K562 (cell line): ENCODE results near the gene STMN3. TPM values are rescaled to one million over a fixed set of nuclear protein-coding genes. Genes with fewer than 3 reads are reported as not detected.

Experiments used
- ATAC-seq: fragments of 200-7000 bp; cut with Tn5 transposase; 3 replicates; pipeline ENCODE4 v1.9.1; 2020; ENCODE audit warnings: moderate library complexity
- BruUV-seq: library from RNA; stranded (reverse); fragments of 400-500 nt; replicated peaks from 2 replicates; lab custom pipeline; 2021; lab: Mats Ljungman, UMichigan
- CTCF ChIA-PET: fragments of 300-600 bp; formaldehyde crosslinking; extraction: SDS; loops from one replicate; lab custom pipeline; 2021; ENCODE audit warnings: low intra/inter-chr PET ratio; lab: Yijun Ruan, JAX
- POLR2A ChIA-PET: fragments of 300-600, 350-650 bp; sonication (Branson Sonifier 250); formaldehyde crosslinking; extraction: SDS; loops from one replicate; lab custom pipeline; 2021; ENCODE audit warnings: antibody characterized with exemption, inconsistent platforms; lab: Yijun Ruan, JAX
- DNase-seq, 4 experiments: peaks; one replicate each; pipeline versions ENCODE4 v3.0.0 to v3.0.0-alpha.2; 2011 to 2018; ENCODE audit warnings: low spot score in 3 of 4, mixed read lengths in 3 of 4; ENCODE audit errors: extremely low read depth in 1 of 4
- FAIRE-seq: peaks from 2 replicates; lab custom pipeline; 2011; peaks lifted over from hg19 to GRCh38; lab: Jason Lieb, UNC
- H2AFZ ChIP-seq: 2 replicates; pipeline ENCODE4 v1.6.0; 2011; ENCODE audit warnings: low read depth, low read length, control low read depth, inconsistent platforms
- H3K27ac ChIP-seq: fragments of 200-600 bp; 3 replicates; pipeline ENCODE4 v1.8.0; 2011; ENCODE audit warnings: low read depth, mild to moderate bottlenecking, control low read depth, inconsistent platforms, low read length, moderate library complexity, mixed read lengths; ENCODE audit errors: extremely low read depth
- H3K27me3 ChIP-seq, 2 experiments: fragments of 300-600 bp in 1 of 2; 2 replicates in 1 of 2; 3 replicates in 1 of 2; pipeline versions ENCODE4 v1.6.0 to v1.8.0; 2011; ENCODE audit warnings: inconsistent platforms in 2 of 2, low read length in 2 of 2, mild to moderate bottlenecking in 1 of 2, mixed read lengths in 1 of 2, moderate library complexity in 1 of 2; ENCODE audit not compliant: control insufficient read depth in 2 of 2, insufficient read depth in 2 of 2
- H3K36me3 ChIP-seq: fragments of 300-600 bp; 3 replicates; pipeline ENCODE4 v1.8.0; 2011; ENCODE audit warnings: mild to moderate bottlenecking, low read length, inconsistent platforms; ENCODE audit not compliant: control insufficient read depth, insufficient read depth
- H3K4me1 ChIP-seq, 2 experiments: fragments of 200-600 bp in 1 of 2; replicated peaks in 1 of 2; 2 replicates in 1 of 2; 3 replicates in 1 of 2; pipeline versions ENCODE4 v1.5.1 to v1.8.0; 2011; ENCODE audit warnings: inconsistent platforms in 2 of 2, low read length in 2 of 2, mild to moderate bottlenecking in 1 of 2, mixed read lengths in 1 of 2, moderate library complexity in 1 of 2; ENCODE audit not compliant: control insufficient read depth in 2 of 2, insufficient read depth in 2 of 2
- H3K4me2 ChIP-seq: 2 replicates; pipeline ENCODE4 v1.6.1; 2011; ENCODE audit warnings: low read length, control low read depth, inconsistent platforms, mixed read lengths; ENCODE audit not compliant: insufficient read depth
- H3K4me3 ChIP-seq: fragments of 200-600 bp; sonication (generic), shearing (Covaris generic); 2 replicates; pipeline ENCODE4 v1.5.1; 2016; ENCODE audit warnings: control low read depth, inconsistent platforms
- H3K79me2 ChIP-seq: fragments of 200-600 bp; 3 replicates; pipeline ENCODE4 v1.8.0; 2011; ENCODE audit warnings: low read length, inconsistent platforms; ENCODE audit not compliant: control insufficient read depth, insufficient read depth
- H3K9ac ChIP-seq, 2 experiments: 2 replicates each; pipeline versions ENCODE4 v1.6.0 to v1.6.1; 2011; ENCODE audit warnings: low read depth in 2 of 2, low read length in 2 of 2, control low read depth in 1 of 2, inconsistent platforms in 1 of 2, mild to moderate bottlenecking in 1 of 2, mixed read lengths in 1 of 2; ENCODE audit not compliant: insufficient read depth in 1 of 2
- H3K9me1 ChIP-seq: one replicate; pipeline ENCODE4 v1.6.0; 2011; ENCODE audit warnings: inconsistent platforms, mild to moderate bottlenecking, low read length, moderate library complexity; ENCODE audit not compliant: control insufficient read depth, insufficient read depth
- H3K9me3 ChIP-seq: replicated peaks from 2 replicates; pipeline ENCODE4 v1.5.1; 2011; ENCODE audit warnings: low read depth, low read length, inconsistent platforms; ENCODE audit not compliant: control insufficient read depth, insufficient read depth
- H4K20me1 ChIP-seq: replicated peaks from 2 replicates; pipeline ENCODE4 v1.6.1; 2011; ENCODE audit warnings: low read length, inconsistent platforms, mixed read lengths; ENCODE audit not compliant: control insufficient read depth, insufficient read depth
- CHD2 ChIP-seq: IDR thresholded peaks from 2 replicates; pipeline ENCODE4 v1.6.1; 2011; ENCODE audit warnings: low read depth, low read length
- DNMT1 ChIP-seq: fragments of 450-650 bp; IDR thresholded peaks from 2 replicates; pipeline ENCODE4 v1.6.1; 2016; ENCODE audit warnings: antibody characterized with exemption, mild to moderate bottlenecking
- E2F4 ChIP-seq: sonication (generic); formaldehyde crosslinking; IDR thresholded peaks from 2 replicates; pipeline ENCODE4 v1.8.0; 2022; ENCODE audit warnings: mild to moderate bottlenecking, low read depth, missing genetic modification reagents
- ELF2 ChIP-seq: fragments of 250-450 bp; sonication (Bioruptor Pico); IDR thresholded peaks from 2 replicates; pipeline ENCODE4 v1.5.0; 2021; ENCODE audit warnings: mild to moderate bottlenecking
- ESRRB ChIP-seq: fragments of 250-450 bp; sonication (Bioruptor Pico); IDR thresholded peaks from 2 replicates; pipeline ENCODE4 v1.5.0; 2020; ENCODE audit warnings: mild to moderate bottlenecking, moderate library complexity, borderline replicate concordance
- GABPB1 ChIP-seq: sonication (generic); formaldehyde crosslinking; IDR thresholded peaks from 2 replicates; pipeline ENCODE4 v1.8.0; 2022; ENCODE audit warnings: mild to moderate bottlenecking, missing genetic modification reagents
- GATAD2A ChIP-seq: fragments of 450-650 bp; IDR thresholded peaks from 2 replicates; pipeline ENCODE4 v1.6.1; 2017
- GTF2A2 ChIP-seq: IDR thresholded peaks from 2 replicates; pipeline ENCODE4 v1.6.1; 2016; ENCODE audit warnings: mild to moderate bottlenecking, missing genetic modification characterization, missing compliant biosample characterization
- KLF10 ChIP-seq: fragments of 250-450 bp; sonication (Bioruptor Pico); IDR thresholded peaks from 2 replicates; pipeline ENCODE4 v1.6.1; 2021; ENCODE audit warnings: matching md5 sums
- MECOM ChIP-seq: fragments of 250-450 bp; sonication (Bioruptor Pico); IDR thresholded peaks from 2 replicates; pipeline ENCODE4 v1.8.0; 2022; ENCODE audit warnings: inconsistent platforms
- PTTG1 ChIP-seq: fragments of 450-650 bp; IDR thresholded peaks from 2 replicates; pipeline ENCODE4 v1.6.1; 2016; ENCODE audit warnings: low read depth, mild to moderate bottlenecking, missing genetic modification characterization, missing compliant biosample characterization
- RAD21 ChIP-seq, 2 experiments: fragments of 250-450 bp in 1 of 2; fragments of 450-650 bp in 1 of 2; sonication (Bioruptor Pico) in 1 of 2; formaldehyde crosslinking in 1 of 2; IDR thresholded peaks in 1 of 2; conservative IDR thresholded peaks in 1 of 2; 2 replicates each; pipeline versions ENCODE4 v1.4.0 to v1.8.0; 2020 to 2022; ENCODE audit warnings: mild to moderate bottlenecking in 2 of 2, moderate library complexity in 1 of 2
- TRIM24 ChIP-seq, 2 experiments: fragments of 450-650 bp; IDR thresholded peaks; 2 replicates each; pipeline ENCODE4 v1.6.1; 2016
- ZNF277 ChIP-seq: fragments of 250-450 bp; sonication (Bioruptor Pico); IDR thresholded peaks from 2 replicates; pipeline ENCODE4 v1.8.0; 2022; ENCODE audit warnings: inconsistent platforms, mild to moderate bottlenecking, moderate library complexity, borderline replicate concordance
- ZNF449 ChIP-seq: fragments of 250-450 bp; sonication (Bioruptor Pico); IDR thresholded peaks from 2 replicates; pipeline ENCODE4 v1.8.0; 2022; ENCODE audit warnings: moderate library complexity, mild to moderate bottlenecking, inconsistent platforms
- whole genome bisulfite sequencing: fragments of 100-300 bp; shearing (Covaris generic); methylation state at CpG from one replicate; pipeline ENCODE4 v1.1.6; 2016; ENCODE audit warnings: low coverage, mixed read lengths; ENCODE audit not compliant: insufficient coverage; ENCODE audit errors: missing lambda C conversion rate; 5-methylcytosine and 5-hydroxymethylcytosine counted together
- in situ Hi-C: fragments of 300-500 bp; cut with MboI; formaldehyde crosslinking; loops from 4 replicates; pipeline ENCODE4 v1.15.0; 2018; ENCODE audit warnings: inconsistent platforms, mixed read lengths
- intact Hi-C: fragments of 100-400 bp; cut with micrococcal nuclease; formaldehyde crosslinking; loops from 2 replicates; pipeline ENCODE4 v1.14.2; 2022
- polyA plus RNA-seq, 8 experiments: library from polyadenylated mRNA; depleted of rRNA in 4 of 8; stranded (reverse) in 5 of 8; unstranded in 3 of 8; fragments of >200 nt; fragmentation: Nextera tagmentation in 2 of 8; fragmentation: Illumina TruSeq in 1 of 8; extraction: Ambion mirVana in 2 of 8; extraction: Trizol in 1 of 8; gene quantifications; 2 replicates each; pipeline versions ENCODE4 v1.2.1 to v1.2.3, GENCODE V29; 2011 to 2014; ENCODE audit warnings: inconsistent platforms in 1 of 8, missing spikeins in 1 of 8
- total RNA-seq, 7 experiments: library from RNA; depleted of rRNA in 6 of 7; stranded (reverse); fragments of >200 nt in 6 of 7; fragmentation: Illumina TruSeq in 2 of 7; extraction: Trizol in 2 of 7; gene quantifications; 2 replicates each; pipeline versions ENCODE4 v1.2.1 to v1.2.3, GENCODE V29; 2011 to 2021; ENCODE audit warnings: low replicate concordance in 1 of 7
- TF ChIP-seq, protein P1 (sequence below), 2 experiments: fragments of 450-650 bp; conservative IDR thresholded peaks; 2 replicates each; pipeline ENCODE4 v1.6.1; 2017; ENCODE audit warnings: mild to moderate bottlenecking in 2 of 2, moderate library complexity in 2 of 2

The STMN3 gene
- total and polyA plus RNA-seq, 9 of the 15 experiments (the other 6 are each of a cell fraction or from before 2014, with no cell fraction given), result 0.70 to 65.6 (median 29.4) TPM

DNA sequence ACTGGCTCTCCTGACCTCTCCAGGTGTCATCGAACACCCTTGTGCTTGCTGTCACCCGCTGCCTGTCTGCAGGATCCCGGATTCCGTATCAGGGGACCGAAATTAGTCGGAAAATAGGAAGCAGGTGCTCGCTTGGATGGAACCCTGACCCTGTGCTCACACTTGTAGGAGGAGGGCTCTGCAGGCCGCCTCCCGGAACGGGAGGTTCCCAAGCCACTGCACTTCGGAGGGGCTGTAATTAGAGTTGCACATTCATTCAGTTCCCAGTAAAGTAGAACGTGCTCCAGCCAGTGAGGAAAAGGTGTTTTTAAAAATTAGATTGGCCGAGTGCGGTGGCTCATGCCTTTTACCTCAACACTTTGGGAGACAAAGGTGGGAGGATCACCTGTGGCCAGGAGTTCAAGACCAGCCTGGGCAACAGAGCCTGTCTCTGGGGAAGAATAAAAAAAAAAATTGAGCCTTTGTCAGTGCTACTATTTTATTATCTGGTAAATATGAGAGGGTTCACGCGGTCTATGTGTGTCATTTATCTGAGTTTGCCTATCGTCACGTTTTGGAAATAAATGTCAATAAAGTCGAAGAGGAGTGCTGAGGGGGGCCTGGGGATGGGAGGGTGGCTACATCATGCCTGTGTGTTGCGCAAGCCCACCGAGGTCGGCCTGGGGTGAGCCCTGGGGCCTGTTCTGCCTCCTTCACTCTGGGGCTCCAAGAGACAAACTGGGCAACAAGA lies 24.8 kb downstream of the STMN3 start:
- intact Hi-C loops, result no loop called here
- H3K9me1 ChIP-seq, result no peaks in the 10 kb centered on the region
- H3K4me1 ChIP-seq, result peaks cover 7 to 43% of the 10 kb centered on the region in 2 experiments; a peak in 4 of 5 replicates
- peak overlapping the region; percentile 73 for H2AFZ ChIP-seq
- POLR2A ChIA-PET, result no interaction called here
- CTCF ChIA-PET, result no interaction called here
- no peaks in the 10 kb centered on the region for H3K9me3 ChIP-seq
- BruUV-seq, result TSS peak; percentile 81
- H3K27me3 ChIP-seq, result no peaks in the 10 kb centered on the region
- in situ Hi-C loops, result no loop called here
- DNase-seq (peak; percentile 44 to 91 (median 60)), FAIRE-seq (peak; percentile 92), ATAC-seq (peak; percentile 88)
- H3K36me3 ChIP-seq, result peaks cover 5% of the 10 kb centered on the region; the same call in 1 of the 3 replicates
- no peaks in the 10 kb centered on the region for H4K20me1 ChIP-seq
- 6% methylated on average over 22 of the region's 22 CpGs for WGBS
- peak overlapping the region; percentile 99 for H3K4me3 ChIP-seq
- H3K27ac ChIP-seq, result peak overlapping the region; percentile 80
- peak overlapping the region; percentile 88 for H3K4me2 ChIP-seq
- peak overlapping the region; percentile 81 to 99 for H3K9ac ChIP-seq
- H3K79me2 ChIP-seq, result peaks cover 49% of the 10 kb centered on the region
- TF ChIP-seq MECOM, result no peak
- no peak for TF ChIP-seq ZNF449 (CRISPR knock-in tag)
- TF ChIP-seq E2F4, result no peak
- TF ChIP-seq ESRRB (CRISPR knock-in tag), result 0 out of 2 replicates have a peak, but pooled peaks have one; percentile 71
- peak in 1 of 2 experiments; percentile 9; a peak in 1 of 4 replicates for TF ChIP-seq RAD21 (CRISPR knock-in tag; conservative IDR thresholded peaks at IDR 0.05 in 1 of 2, IDR thresholded peaks at IDR 0.05 in 1 of 2)
- peak; percentile 68; the same call in 1 of the 2 replicates for TF ChIP-seq GATAD2A
- no peak for TF ChIP-seq CHD2
- peak; percentile 38; the same call in 1 of the 2 replicates for TF ChIP-seq ELF2 (CRISPR knock-in tag)
- TF ChIP-seq, protein P1, sequence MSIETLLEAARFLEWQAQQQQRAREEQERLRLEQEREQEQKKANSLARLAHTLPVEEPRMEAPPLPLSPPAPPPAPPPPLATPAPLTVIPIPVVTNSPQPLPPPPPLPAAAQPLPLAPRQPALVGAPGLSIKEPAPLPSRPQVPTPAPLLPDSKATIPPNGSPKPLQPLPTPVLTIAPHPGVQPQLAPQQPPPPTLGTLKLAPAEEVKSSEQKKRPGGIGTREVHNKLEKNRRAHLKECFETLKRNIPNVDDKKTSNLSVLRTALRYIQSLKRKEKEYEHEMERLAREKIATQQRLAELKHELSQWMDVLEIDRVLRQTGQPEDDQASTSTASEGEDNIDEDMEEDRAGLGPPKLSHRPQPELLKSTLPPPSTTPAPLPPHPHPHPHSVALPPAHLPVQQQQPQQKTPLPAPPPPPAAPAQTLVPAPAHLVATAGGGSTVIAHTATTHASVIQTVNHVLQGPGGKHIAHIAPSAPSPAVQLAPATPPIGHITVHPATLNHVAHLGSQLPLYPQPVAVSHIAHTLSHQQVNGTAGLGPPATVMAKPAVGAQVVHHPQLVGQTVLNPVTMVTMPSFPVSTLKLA (conservative IDR thresholded peaks at IDR 0.05), result peak; percentile 77 to 86
- TF ChIP-seq GABPB1 (CRISPR knock-in tag), result peak; percentile 95
- no peak for TF ChIP-seq ZNF277 (CRISPR knock-in tag)
- peak; percentile 72 for TF ChIP-seq GTF2A2
- TF ChIP-seq DNMT1, result 0 out of 2 replicates have a peak, but pooled peaks have one; percentile 21
- no peak for TF ChIP-seq KLF10 (CRISPR knock-in tag)
- TF ChIP-seq PTTG1 (tag), result no peak
- TF ChIP-seq TRIM24 (IDR thresholded peaks at IDR 0.05), result peak in 1 of 2 experiments; percentile 97; a peak in 3 of 4 replicates
